ENCODE measurements around the gene AUTS2. TPM values are rescaled to one million over a fixed set of nuclear protein-coding genes. Genes with fewer than 3 reads are reported as not detected.
A peak's percentile ranks its signal among the peaks of the same experiment; 100 is the strongest.

Gene AUTS2
- total and polyA plus RNA-seq, 10 of the 15 experiments (the other 5 are each of a cell fraction or from before 2014, with no cell fraction given): 6.4 to 55.6 (median 21.6) TPM

- TF ChIP-seq PBX3 (IDR thresholded peaks at IDR 0.05; ENCODE audit: insufficient replicate concordance, low read depth, low read length): no peak
- no peak for TF ChIP-seq NKRF (conservative IDR thresholded peaks at IDR 0.05)
- TF ChIP-seq ATF7 (IDR thresholded peaks at IDR 0.05; ENCODE audit: low read depth): no peak
These were observed 997.1 kb downstream of the AUTS2 start (continued) for GRCh38 chr7:70595370-70595754.

GRCh38 chr7:70595755-70596597 lies 997.7 kb downstream of the AUTS2 start:
- BruUV-seq (replicated peaks): no TSS peak
- Histone ChIP-seq H3K4me1 (ENCODE audit: control insufficient read depth, insufficient read depth, low read length) (peaks cover 6% of the 10 kb centered on the region), H3K36me3 (ENCODE audit: control insufficient read depth in 2 of 2, insufficient read depth in 2 of 2, low read length in 1 of 2) (no peaks in the 10 kb centered on the region), H2AFZ (ENCODE audit: control insufficient read depth, low read depth, low read length) (peak overlapping the region; percentile 31; the same call in 1 of the 2 replicates), H3K27ac (ENCODE audit: control insufficient read depth, insufficient read depth) (no peak overlapping the region), H4K20me1 (ENCODE audit: control insufficient read depth, insufficient read depth) (no peaks in the 10 kb centered on the region), H3K4me3 (peak overlapping the region; percentile 50; the same call in 1 of the 2 replicates), H3K27me3 (replicated peaks in 1 of 2; ENCODE audit: control insufficient read depth in 2 of 2, insufficient read depth in 2 of 2, low read length in 1 of 2) (no peaks in the 10 kb centered on the region), H3K9me3 (replicated peaks; ENCODE audit: control insufficient read depth, insufficient read depth, low read length) (no peaks in the 10 kb centered on the region; the same call in 2 of the 3 replicates), H3K4me2 (ENCODE audit: control insufficient read depth, insufficient read depth) (peak overlapping the region; percentile 83), H3K9ac (ENCODE audit: control insufficient read depth, insufficient read depth, low read length) (no peak overlapping the region; the same call in 1 of the 2 replicates), H3K79me2 (ENCODE audit: control insufficient read depth, insufficient read depth, low read length) (no peaks in the 10 kb centered on the region)
- WGBS (ENCODE audit: insufficient coverage, insufficient replicate concordance, low lambda C conversion rate, missing lambda C conversion rate): 15% methylated on average over 47 of the region's 82 CpGs
- in situ Hi-C loops (cut with MboI) (no loop called here), intact Hi-C loops (cut with micrococcal nuclease; ENCODE audit: unreplicated experiment) (loop anchor here (5.0 kb wide), 1 partner anchor 101 kb away; no protein-coding TSS in a partner anchor)
- RAD21 ChIA-PET (ENCODE audit: unreplicated experiment): no interaction called here
- DNase-seq (ENCODE audit: low read depth, low spot score) (no peak), ATAC-seq (peak; percentile 88), FAIRE-seq (no peak)
- TF ChIP-seq RUNX3 (IDR thresholded peaks at IDR 0.05; ENCODE audit: low read length) (no peak), HDAC6 (IDR thresholded peaks at IDR 0.05; ENCODE audit: unreplicated experiment) (peak; percentile 95), HDAC2 (IDR thresholded peaks at IDR 0.05) (0 out of 2 replicates have a peak, but pooled peaks have one; percentile 65)
- SMC1A ChIA-PET (ENCODE audit: uncharacterized antibody, unreplicated experiment): interaction anchor here (0.6 kb wide), 1 partner anchor 202 kb away, joined by 3 read pairs; no protein-coding TSS in a partner anchor
- POLR2A ChIA-PET: no interaction called here
- CTCF ChIA-PET: no interaction called here

All from GM12878 (cell line).